Keratinocyte (primary cell): ENCODE results near the gene BRIP1.

Experiments used
- EZH2 ChIP-seq: IDR thresholded peaks from one replicate; pipeline ENCODE4 v1.6.1; 2012; ENCODE audit warnings: inconsistent platforms, mild to moderate bottlenecking, low read length, moderate library complexity
- TF ChIP-seq, protein P1 (sequence below), 3 experiments: IDR thresholded peaks in 1 of 3; conservative IDR thresholded peaks in 1 of 3; optimal IDR thresholded peaks in 1 of 3; 2 replicates in 2 of 3; 3 replicates in 1 of 3; pipeline versions ENCODE3 to v1.5.1; 2011; ENCODE audit warnings: low read length in 3 of 3, mild to moderate bottlenecking in 3 of 3, moderate library complexity in 2 of 3, control low read depth in 1 of 3, inconsistent platforms in 1 of 3; ENCODE audit not compliant: insufficient read depth in 2 of 3; ENCODE audit errors: extremely low read depth in 1 of 3

DNA sequence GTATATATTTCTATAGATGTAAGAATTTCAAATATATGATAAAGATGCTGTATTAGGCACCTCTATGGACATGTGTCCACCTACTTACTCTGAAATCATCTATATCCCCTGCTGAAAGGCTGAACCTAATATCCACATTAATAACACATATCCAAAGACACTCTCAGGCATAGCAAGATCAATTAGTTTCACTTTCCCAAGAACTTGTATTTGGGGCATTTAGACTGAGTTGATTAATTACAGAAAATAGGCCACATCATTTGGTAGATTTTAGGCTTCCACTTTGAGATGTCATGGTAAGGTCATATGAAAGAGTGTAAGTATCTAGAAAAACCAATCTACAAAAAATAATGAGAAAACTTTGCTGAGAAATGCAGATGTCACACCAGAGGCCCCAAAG lies 45.1 kb downstream of the BRIP1 start:
- TF ChIP-seq, protein P1, sequence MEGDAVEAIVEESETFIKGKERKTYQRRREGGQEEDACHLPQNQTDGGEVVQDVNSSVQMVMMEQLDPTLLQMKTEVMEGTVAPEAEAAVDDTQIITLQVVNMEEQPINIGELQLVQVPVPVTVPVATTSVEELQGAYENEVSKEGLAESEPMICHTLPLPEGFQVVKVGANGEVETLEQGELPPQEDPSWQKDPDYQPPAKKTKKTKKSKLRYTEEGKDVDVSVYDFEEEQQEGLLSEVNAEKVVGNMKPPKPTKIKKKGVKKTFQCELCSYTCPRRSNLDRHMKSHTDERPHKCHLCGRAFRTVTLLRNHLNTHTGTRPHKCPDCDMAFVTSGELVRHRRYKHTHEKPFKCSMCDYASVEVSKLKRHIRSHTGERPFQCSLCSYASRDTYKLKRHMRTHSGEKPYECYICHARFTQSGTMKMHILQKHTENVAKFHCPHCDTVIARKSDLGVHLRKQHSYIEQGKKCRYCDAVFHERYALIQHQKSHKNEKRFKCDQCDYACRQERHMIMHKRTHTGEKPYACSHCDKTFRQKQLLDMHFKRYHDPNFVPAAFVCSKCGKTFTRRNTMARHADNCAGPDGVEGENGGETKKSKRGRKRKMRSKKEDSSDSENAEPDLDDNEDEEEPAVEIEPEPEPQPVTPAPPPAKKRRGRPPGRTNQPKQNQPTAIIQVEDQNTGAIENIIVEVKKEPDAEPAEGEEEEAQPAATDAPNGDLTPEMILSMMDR (optimal IDR thresholded peaks at IDR 0.05 in 1 of 3, IDR thresholded peaks at IDR 0.05 in 1 of 3, conservative IDR thresholded peaks at IDR 0.05 in 1 of 3; ENCODE audit: extremely low read depth in 1 of 3, insufficient read depth in 2 of 3, low read length in 3 of 3) = no peak
- TF ChIP-seq EZH2 = no peak
